Heart left ventricle (tissue), 16 donors: ENCODE data around the gene TAF10. TPM values are rescaled to one million over a fixed set of nuclear protein-coding genes. Genes with fewer than 3 reads are reported as not detected.

Experiments
- ATAC-seq, 4 donors: fragments of 200-7000 bp; cut with Tn5 transposase; one replicate each; pipeline ENCODE4 v1.9.1; 2020 to 2022; ENCODE audit warnings: moderate library complexity in 4 of 4, mild to moderate bottlenecking in 3 of 4, moderate number of reproducible peaks in 1 of 4
- DNase-seq, 5 donors: peaks; one replicate each; pipeline ENCODE4 v3.0.0-alpha.2; 2020
- H3K27ac ChIP-seq, 12 donors: fragments of 200-600 bp; sonication (generic) in 4 of 12; one replicate each; pipeline versions ENCODE4 v1.5.0 to v1.8.0; 2016 to 2022; ENCODE audit warnings: mild to moderate bottlenecking in 2 of 12
- H3K27me3 ChIP-seq, 9 donors: fragments of 200-600 bp; sonication (generic) in 2 of 9; one replicate each; pipeline versions ENCODE4 v1.5.1 to v1.8.0; 2016 to 2022; ENCODE audit warnings: mild to moderate bottlenecking in 3 of 9
- H3K36me3 ChIP-seq, 9 donors: fragments of 200-600 bp; sonication (generic) in 2 of 9; one replicate each; pipeline versions ENCODE4 v1.5.0 to v1.8.0; 2018 to 2022; ENCODE audit warnings: mild to moderate bottlenecking in 2 of 9
- H3K4me1 ChIP-seq, 12 donors: fragments of 200-600 bp; sonication (generic) in 4 of 12; one replicate each; pipeline versions ENCODE4 v1.5.0 to v1.8.0; 2016 to 2022; ENCODE audit warnings: mild to moderate bottlenecking in 3 of 12
- H3K4me3 ChIP-seq, 12 donors: fragments of 200-600 bp; sonication (generic) in 4 of 12; one replicate each; pipeline versions ENCODE4 v1.5.0 to v1.8.0; 2017 to 2022; ENCODE audit warnings: mild to moderate bottlenecking in 9 of 12, moderate library complexity in 4 of 12
- H3K9me3 ChIP-seq, 12 donors: fragments of 200-600 bp; sonication (generic) in 4 of 12; one replicate each; pipeline versions ENCODE4 v1.5.0 to v1.8.0; 2016 to 2022; ENCODE audit warnings: mild to moderate bottlenecking in 1 of 12
- CTCF ChIP-seq, 12 donors: fragments of 200-600 bp; sonication (generic) in 4 of 12; IDR thresholded peaks; one replicate each; pipeline versions ENCODE4 v1.5.0 to v1.8.0; 2018 to 2022; ENCODE audit warnings: antibody characterized with exemption in 12 of 12, mild to moderate bottlenecking in 5 of 12
- POLR2A ChIP-seq, 2 donors: fragments of 450-650 bp; IDR thresholded peaks; one replicate each; pipeline ENCODE4 v1.6.1; 2017; ENCODE audit warnings: antibody characterized with exemption in 2 of 2, mild to moderate bottlenecking in 2 of 2, moderate library complexity in 2 of 2
- WGBS, 4 donors: extraction: QIAGEN DNeasy Blood & Tissue Kit in 2 of 4; methylation state at CpG; one replicate each; pipeline versions ENCODE4 v1.1.5 to v1.1.7; 2013 to 2018; 5-methylcytosine and 5-hydroxymethylcytosine counted together
- intact Hi-C, 10 donors: fragments of 100-400 bp; cut with DNase I; formaldehyde crosslinking; loops; one replicate each; pipeline versions ENCODE4 v1.11.1 to v1.14.2; 2022
- polyA plus RNA-seq, 2 donors: library from polyadenylated mRNA; stranded (reverse); fragments of 200-250 nt; gene quantifications; one replicate each; pipeline ENCODE4 v1.2.3, GENCODE V29; 2013
- total RNA-seq, 9 donors: library from RNA; depleted of rRNA in 2 of 9; stranded (reverse); fragments of >200 nt in 2 of 9; fragmentation: NEBNext Ultra II Directional in 3 of 9; extraction: Animal tissue kit (Norgen Biotek cat#: 25700) in 3 of 9; gene quantifications; one replicate each; pipeline versions ENCODE4 v1.1.0 to v1.2.4, GENCODE V29; 2016 to 2023
- donor health status: ischemic (EF 13 %, LVEDD 7.1; RV severe dilation, severe dysfunction).
- donor health status: healthy with polysubstance abuse.
- donor health status: DM: no; HTN: yes; CAD: no.
- donor health status: DM: no; HTN: no; CAD: no.
- donor health status: ischemic (EF 25% LVEDD 6.9; RV normal size, moderate dysfunction).
- donor health status: ischemic (EF 25% LVEDD 5.7; RV mildly dilated, moderate dysfunction).
- donor health status: healthy.
- donor health status: DM: yes; HTN: yes; CAD: no.
- donor health status: ischemic (EF 35%, LVEDD 5.7; RV mildly dilated, moderate dysfunction).
- donor health status: nonischemic (EF 11% LVEDD 7.7; RV severe dilation, severe dysfunction).
- donor health status: DM: yes; HTN: yes; CAD: no.
- donor health status: PGD.
- donor health status: ischemic (EF 29% LVEDD 5.4; RV normal size, mild dysfunction).
- donor health status: nonischemic (EF 23%, LVEDD 6.1; RV moderate dilation, normal function).

Gene TAF10
- total and polyA plus RNA-seq, 11 donors: 42.3 to 155 (median 99.0) TPM

- Histone ChIP-seq H3K9me3 (peaks cover 0 to 29% (median 16%) of the 10 kb centered on the region in 12 donors), H3K4me3 (peak overlapping the region in 8 of 12 donors; percentile 4 to 45 (median 26)), H3K4me1 (peaks cover 0 to 17% (median 7%) of the 10 kb centered on the region in 12 donors), H3K27ac (peak overlapping the region in 7 of 12 donors; percentile 16 to 64 (median 40)), H3K36me3 (peaks cover 0 to 10% (median under 1%) of the 10 kb centered on the region in 9 donors), H3K27me3 (no peaks in the 10 kb centered on the region)
- intact Hi-C loops: no loop called here
- WGBS, 4 donors: 49 to 60% (median 53%) methylated on average over 11 to 25 of the region's 25 CpGs
- TF ChIP-seq POLR2A (IDR thresholded peaks at IDR 0.05) (no peak), CTCF (IDR thresholded peaks at IDR 0.05) (no peak)
- DNase-seq (peak in 2 of 5 donors; percentile 58 to 78), ATAC-seq (peak; percentile 77 to 90 (median 81))
Measured at GRCh38 chr11:6586434-6587359, 25.3 kb downstream of the TAF10 start.

GRCh38 chr11:6584528-6584927 is 27.5 kb downstream of the TAF10 start:
- 91 to 96% (median 95%) methylated on average over 4 of the region's 4 CpGs for WGBS, 4 donors
- no peaks in the 10 kb centered on the region for H3K36me3 ChIP-seq
- no peak overlapping the region for H3K27ac ChIP-seq
- H3K27me3 ChIP-seq: no peaks in the 10 kb centered on the region
- TF ChIP-seq CTCF (IDR thresholded peaks at IDR 0.05) (no peak), POLR2A (IDR thresholded peaks at IDR 0.05) (no peak)
- peaks cover 0 to 29% (median 16%) of the 10 kb centered on the region in 12 donors for H3K9me3 ChIP-seq
- peaks cover 0 to 20% (median 7%) of the 10 kb centered on the region in 12 donors for H3K4me1 ChIP-seq
- ATAC-seq (no peak), DNase-seq (no peak)
- intact Hi-C loops: no loop called here
- no peak overlapping the region for H3K4me3 ChIP-seq

GRCh38 chr11:6583584-6583983 is 28.4 kb downstream of the TAF10 start:
- intact Hi-C loops: no loop called here
- H3K9me3 ChIP-seq: peaks cover 0 to 29% (median 16%) of the 10 kb centered on the region in 12 donors

More at GRCh38 chr11:6583584-6583983, 28.4 kb downstream of the TAF10 start:
- H3K36me3 ChIP-seq: no peaks in the 10 kb centered on the region
- ATAC-seq: no peak
- WGBS, 4 donors: 82 to 89% (median 86%) methylated on average over 1 of the region's 1 CpG
- TF ChIP-seq CTCF (IDR thresholded peaks at IDR 0.05) (no peak), POLR2A (IDR thresholded peaks at IDR 0.05) (no peak)
- H3K4me1 ChIP-seq: peaks cover 0 to 22% (median 7%) of the 10 kb centered on the region in 12 donors
- H3K4me3 ChIP-seq: no peak overlapping the region
- no peak for DNase-seq
- H3K27ac ChIP-seq: no peak overlapping the region
- no peaks in the 10 kb centered on the region for H3K27me3 ChIP-seq
